ENCODE measurements around the gene KIF5A. TPM values are rescaled to one million over a fixed set of nuclear protein-coding genes. Genes with fewer than 3 reads are reported as not detected.

Gene KIF5A
- total RNA-seq, 1 donor from 2014 or later, result 0.22 TPM

GRCh38 chr12:57530396-57531142, 19.3 kb upstream of the KIF5A start:
- no peak for DNase-seq (ENCODE audit: low spot score)
- intact Hi-C loops (cut with DNase I), result no loop called here

- DNase-seq (ENCODE audit: low spot score), result no peak
- intact Hi-C loops (cut with DNase I), result no loop called here
Observed at GRCh38 chr12:57531836-57532235, 18.0 kb upstream of the KIF5A start.

- no peak for DNase-seq (ENCODE audit: low spot score)
- intact Hi-C loops (cut with DNase I), result no loop called here
Observed at GRCh38 chr12:57533108-57533507, 16.7 kb upstream of the KIF5A start.

GRCh38 chr12:57534250-57534649, 15.6 kb upstream of the KIF5A start:
- no peak for DNase-seq (ENCODE audit: low spot score)
- intact Hi-C loops (cut with DNase I), result no loop called here

GRCh38 chr12:57534991-57535543, 14.8 kb upstream of the KIF5A start:
- intact Hi-C loops (cut with DNase I), result no loop called here
- no peak for DNase-seq (ENCODE audit: low spot score)

- intact Hi-C loops (cut with DNase I), result no loop called here
- no peak for DNase-seq (ENCODE audit: low spot score)
Observed at GRCh38 chr12:57535764-57536596, 13.9 kb upstream of the KIF5A start.

- DNase-seq (ENCODE audit: low spot score), result no peak
- intact Hi-C loops (cut with DNase I), result no loop called here
Observed at GRCh38 chr12:57536597-57536942, 13.3 kb upstream of the KIF5A start.

GRCh38 chr12:57539134-57539768, 10.6 kb upstream of the KIF5A start:
- intact Hi-C loops (cut with DNase I), result no loop called here
- no peak for DNase-seq (ENCODE audit: low spot score)

- DNase-seq (ENCODE audit: low spot score), result no peak
- intact Hi-C loops (cut with DNase I), result no loop called here
Observed at GRCh38 chr12:57541001-57541400, 8.8 kb upstream of the KIF5A start.

- no peak for DNase-seq (ENCODE audit: low spot score)
- intact Hi-C loops (cut with DNase I), result no loop called here
Observed at GRCh38 chr12:57541717-57542116, 8.1 kb upstream of the KIF5A start.

- intact Hi-C loops (cut with DNase I), result no loop called here
- DNase-seq (ENCODE audit: low spot score), result no peak
Observed at GRCh38 chr12:57543581-57543980, 6.3 kb upstream of the KIF5A start.

GRCh38 chr12:57545809-57546437, 3.9 kb upstream of the KIF5A start:
- no peak for DNase-seq (ENCODE audit: low spot score)
- intact Hi-C loops (cut with DNase I), result loop anchor here (2.0 kb wide), 1 partner anchor 23 kb away; the partner anchor contains the start of gene MBD6

GRCh38 chr12:57546438-57547287, 3.2 kb upstream of the KIF5A start, which contains the start of gene DCTN2:
TSS of gene DCTN2 (minus strand) at chr12:57547192. CDS start at chr12:57547063, 129 bp downstream.
- peak; percentile 97 for DNase-seq (ENCODE audit: low spot score)
- intact Hi-C loops (cut with DNase I), result loop anchor here (2.0 kb wide), 1 partner anchor 24 kb away; the partner anchor contains the start of gene MBD6

GRCh38 chr12:57547288-57548012, 2.4 kb upstream of the KIF5A start:
- no peak for DNase-seq (ENCODE audit: low spot score)
- intact Hi-C loops (cut with DNase I), result loop anchor here (2.0 kb wide), 1 partner anchor 25 kb away; the partner anchor contains the start of gene MBD6

GRCh38 chr12:57548013-57548315, 1.9 kb upstream of the KIF5A start:
- intact Hi-C loops (cut with DNase I), result no loop called here
- DNase-seq (ENCODE audit: low spot score), result no peak

- intact Hi-C loops (cut with DNase I), result no loop called here
- DNase-seq (ENCODE audit: low spot score), result no peak
Observed at GRCh38 chr12:57548488-57548887, 1.4 kb upstream of the KIF5A start.

GRCh38 chr12:57549203-57549908, 488 bp upstream of the KIF5A start:
- intact Hi-C loops (cut with DNase I), result no loop called here

More at GRCh38 chr12:57549203-57549908, 488 bp upstream of the KIF5A start:
- DNase-seq (ENCODE audit: low spot score), result no peak

Measured in cardiac septum (tissue), 1 donor.